ENCODE data around the gene PDGFRB.

DNA sequence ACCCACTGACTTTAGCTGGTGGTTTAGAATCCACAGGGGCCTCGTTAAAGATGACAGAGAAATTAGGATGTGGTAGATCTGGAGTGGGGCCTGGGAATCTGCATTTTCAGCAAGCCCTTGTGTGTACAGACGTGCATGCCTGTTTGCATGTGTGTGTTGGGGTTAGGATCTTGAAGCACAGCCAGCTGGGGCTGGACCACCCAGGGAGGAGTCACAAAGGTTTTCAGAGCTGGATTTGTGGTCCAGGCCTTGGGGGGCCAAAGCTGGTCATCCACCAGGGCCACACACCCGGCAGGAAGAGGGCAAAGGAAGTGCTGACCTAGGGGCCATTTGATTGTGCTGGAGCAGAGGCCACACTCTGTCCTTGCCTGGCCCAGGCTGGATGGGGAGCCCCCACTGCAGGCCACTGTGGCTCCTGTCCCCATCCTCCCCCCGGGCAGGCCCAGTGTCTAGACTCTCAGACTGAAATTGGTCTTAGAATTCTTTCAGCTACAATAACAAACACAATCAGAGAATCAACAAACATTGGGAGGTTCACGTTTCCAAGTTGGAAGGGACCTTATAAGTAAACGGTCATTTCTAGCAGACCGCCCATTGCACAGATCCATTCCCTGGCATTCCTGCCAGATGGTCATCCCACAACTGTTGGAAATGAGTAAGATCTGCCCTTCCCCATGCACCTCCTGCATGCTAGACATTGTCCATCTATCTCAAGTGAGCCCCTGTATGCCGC is 21.3 kb upstream of the PDGFRB start:
- TF ChIP-seq ZNF830 (tag by site-specific recombination; IDR thresholded peaks at IDR 0.05; ENCODE audit: low read depth) (no peak), SCRT2 (tag by site-specific recombination; IDR thresholded peaks at IDR 0.05) (no peak)
- TF ChIP-seq, protein P1, sequence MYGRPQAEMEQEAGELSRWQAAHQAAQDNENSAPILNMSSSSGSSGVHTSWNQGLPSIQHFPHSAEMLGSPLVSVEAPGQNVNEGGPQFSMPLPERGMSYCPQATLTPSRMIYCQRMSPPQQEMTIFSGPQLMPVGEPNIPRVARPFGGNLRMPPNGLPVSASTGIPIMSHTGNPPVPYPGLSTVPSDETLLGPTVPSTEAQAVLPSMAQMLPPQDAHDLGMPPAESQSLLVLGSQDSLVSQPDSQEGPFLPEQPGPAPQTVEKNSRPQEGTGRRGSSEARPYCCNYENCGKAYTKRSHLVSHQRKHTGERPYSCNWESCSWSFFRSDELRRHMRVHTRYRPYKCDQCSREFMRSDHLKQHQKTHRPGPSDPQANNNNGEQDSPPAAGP (tag by site-specific recombination; IDR thresholded peaks at IDR 0.05): no peak
- TF ChIP-seq, protein P2, sequence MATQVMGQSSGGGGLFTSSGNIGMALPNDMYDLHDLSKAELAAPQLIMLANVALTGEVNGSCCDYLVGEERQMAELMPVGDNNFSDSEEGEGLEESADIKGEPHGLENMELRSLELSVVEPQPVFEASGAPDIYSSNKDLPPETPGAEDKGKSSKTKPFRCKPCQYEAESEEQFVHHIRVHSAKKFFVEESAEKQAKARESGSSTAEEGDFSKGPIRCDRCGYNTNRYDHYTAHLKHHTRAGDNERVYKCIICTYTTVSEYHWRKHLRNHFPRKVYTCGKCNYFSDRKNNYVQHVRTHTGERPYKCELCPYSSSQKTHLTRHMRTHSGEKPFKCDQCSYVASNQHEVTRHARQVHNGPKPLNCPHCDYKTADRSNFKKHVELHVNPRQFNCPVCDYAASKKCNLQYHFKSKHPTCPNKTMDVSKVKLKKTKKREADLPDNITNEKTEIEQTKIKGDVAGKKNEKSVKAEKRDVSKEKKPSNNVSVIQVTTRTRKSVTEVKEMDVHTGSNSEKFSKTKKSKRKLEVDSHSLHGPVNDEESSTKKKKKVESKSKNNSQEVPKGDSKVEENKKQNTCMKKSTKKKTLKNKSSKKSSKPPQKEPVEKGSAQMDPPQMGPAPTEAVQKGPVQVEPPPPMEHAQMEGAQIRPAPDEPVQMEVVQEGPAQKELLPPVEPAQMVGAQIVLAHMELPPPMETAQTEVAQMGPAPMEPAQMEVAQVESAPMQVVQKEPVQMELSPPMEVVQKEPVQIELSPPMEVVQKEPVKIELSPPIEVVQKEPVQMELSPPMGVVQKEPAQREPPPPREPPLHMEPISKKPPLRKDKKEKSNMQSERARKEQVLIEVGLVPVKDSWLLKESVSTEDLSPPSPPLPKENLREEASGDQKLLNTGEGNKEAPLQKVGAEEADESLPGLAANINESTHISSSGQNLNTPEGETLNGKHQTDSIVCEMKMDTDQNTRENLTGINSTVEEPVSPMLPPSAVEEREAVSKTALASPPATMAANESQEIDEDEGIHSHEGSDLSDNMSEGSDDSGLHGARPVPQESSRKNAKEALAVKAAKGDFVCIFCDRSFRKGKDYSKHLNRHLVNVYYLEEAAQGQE (tag by site-specific recombination; IDR thresholded peaks at IDR 0.05): no peak
- TF ChIP-seq, protein P3, sequence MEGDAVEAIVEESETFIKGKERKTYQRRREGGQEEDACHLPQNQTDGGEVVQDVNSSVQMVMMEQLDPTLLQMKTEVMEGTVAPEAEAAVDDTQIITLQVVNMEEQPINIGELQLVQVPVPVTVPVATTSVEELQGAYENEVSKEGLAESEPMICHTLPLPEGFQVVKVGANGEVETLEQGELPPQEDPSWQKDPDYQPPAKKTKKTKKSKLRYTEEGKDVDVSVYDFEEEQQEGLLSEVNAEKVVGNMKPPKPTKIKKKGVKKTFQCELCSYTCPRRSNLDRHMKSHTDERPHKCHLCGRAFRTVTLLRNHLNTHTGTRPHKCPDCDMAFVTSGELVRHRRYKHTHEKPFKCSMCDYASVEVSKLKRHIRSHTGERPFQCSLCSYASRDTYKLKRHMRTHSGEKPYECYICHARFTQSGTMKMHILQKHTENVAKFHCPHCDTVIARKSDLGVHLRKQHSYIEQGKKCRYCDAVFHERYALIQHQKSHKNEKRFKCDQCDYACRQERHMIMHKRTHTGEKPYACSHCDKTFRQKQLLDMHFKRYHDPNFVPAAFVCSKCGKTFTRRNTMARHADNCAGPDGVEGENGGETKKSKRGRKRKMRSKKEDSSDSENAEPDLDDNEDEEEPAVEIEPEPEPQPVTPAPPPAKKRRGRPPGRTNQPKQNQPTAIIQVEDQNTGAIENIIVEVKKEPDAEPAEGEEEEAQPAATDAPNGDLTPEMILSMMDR (tag by site-specific recombination; IDR thresholded peaks at IDR 0.05): no peak

All from HEK293 (cell line).